Measurements from ENCODE around the gene EXTL2. TPM values are rescaled to one million over a fixed set of nuclear protein-coding genes. Genes with fewer than 3 reads are reported as not detected.
"Not testable (repeated sequence)": the region's sequence is repeated elsewhere in the genome, so short reads cannot be mapped to it uniquely, and the experiment has no call there.

EXTL2 gene
- total RNA-seq, 4 donors from 2014 or later, result 10.6 to 22.1 (median 16.7) TPM

DNA sequence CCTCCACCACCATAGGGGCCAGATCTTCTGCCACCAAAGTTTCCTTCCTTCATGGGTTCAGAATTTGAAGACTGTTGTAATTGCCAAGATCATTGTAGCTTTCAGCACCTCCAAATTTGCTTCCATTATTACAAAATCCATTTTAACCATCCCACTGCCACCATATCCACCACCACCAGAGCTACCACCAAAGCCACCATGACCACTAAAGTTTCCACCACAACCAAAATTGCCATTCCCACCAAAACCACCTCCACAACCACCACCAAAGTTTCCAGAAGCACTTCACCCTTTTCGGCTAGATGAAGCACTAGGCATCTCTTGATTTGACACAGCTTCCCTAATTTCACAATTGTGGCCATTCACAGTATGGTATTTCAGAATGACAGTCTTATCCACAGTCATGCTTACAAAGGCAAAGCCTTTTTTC is 46.5 kb upstream of the EXTL2 start:
- WGBS, 2 donors (ENCODE audit: low coverage in 1 of 2), result 70 to 90% methylated on average over 1 of the region's 1 CpG
- H3K36me3 ChIP-seq, result peaks cover 0 to 34% of the 10 kb centered on the region in 2 donors
- no peak overlapping the region for H3K4me3 ChIP-seq
- no peaks in the 10 kb centered on the region for H3K27me3 ChIP-seq
- H3K27ac ChIP-seq, result no peak overlapping the region
- no peaks in the 10 kb centered on the region for H3K9me3 ChIP-seq
- ATAC-seq, result no peak
- peaks cover 0 to 10% (median 4%) of the 10 kb centered on the region in 3 donors for H3K4me1 ChIP-seq
- TF ChIP-seq POLR2AphosphoS5 (IDR thresholded peaks at IDR 0.05), result no peak
- TF ChIP-seq, protein P1, sequence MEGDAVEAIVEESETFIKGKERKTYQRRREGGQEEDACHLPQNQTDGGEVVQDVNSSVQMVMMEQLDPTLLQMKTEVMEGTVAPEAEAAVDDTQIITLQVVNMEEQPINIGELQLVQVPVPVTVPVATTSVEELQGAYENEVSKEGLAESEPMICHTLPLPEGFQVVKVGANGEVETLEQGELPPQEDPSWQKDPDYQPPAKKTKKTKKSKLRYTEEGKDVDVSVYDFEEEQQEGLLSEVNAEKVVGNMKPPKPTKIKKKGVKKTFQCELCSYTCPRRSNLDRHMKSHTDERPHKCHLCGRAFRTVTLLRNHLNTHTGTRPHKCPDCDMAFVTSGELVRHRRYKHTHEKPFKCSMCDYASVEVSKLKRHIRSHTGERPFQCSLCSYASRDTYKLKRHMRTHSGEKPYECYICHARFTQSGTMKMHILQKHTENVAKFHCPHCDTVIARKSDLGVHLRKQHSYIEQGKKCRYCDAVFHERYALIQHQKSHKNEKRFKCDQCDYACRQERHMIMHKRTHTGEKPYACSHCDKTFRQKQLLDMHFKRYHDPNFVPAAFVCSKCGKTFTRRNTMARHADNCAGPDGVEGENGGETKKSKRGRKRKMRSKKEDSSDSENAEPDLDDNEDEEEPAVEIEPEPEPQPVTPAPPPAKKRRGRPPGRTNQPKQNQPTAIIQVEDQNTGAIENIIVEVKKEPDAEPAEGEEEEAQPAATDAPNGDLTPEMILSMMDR (IDR thresholded peaks at IDR 0.05), result no peak
- TF ChIP-seq EP300 (IDR thresholded peaks at IDR 0.05), result no peak
- no peak for TF ChIP-seq POLR2A (IDR thresholded peaks at IDR 0.05)

DNA sequence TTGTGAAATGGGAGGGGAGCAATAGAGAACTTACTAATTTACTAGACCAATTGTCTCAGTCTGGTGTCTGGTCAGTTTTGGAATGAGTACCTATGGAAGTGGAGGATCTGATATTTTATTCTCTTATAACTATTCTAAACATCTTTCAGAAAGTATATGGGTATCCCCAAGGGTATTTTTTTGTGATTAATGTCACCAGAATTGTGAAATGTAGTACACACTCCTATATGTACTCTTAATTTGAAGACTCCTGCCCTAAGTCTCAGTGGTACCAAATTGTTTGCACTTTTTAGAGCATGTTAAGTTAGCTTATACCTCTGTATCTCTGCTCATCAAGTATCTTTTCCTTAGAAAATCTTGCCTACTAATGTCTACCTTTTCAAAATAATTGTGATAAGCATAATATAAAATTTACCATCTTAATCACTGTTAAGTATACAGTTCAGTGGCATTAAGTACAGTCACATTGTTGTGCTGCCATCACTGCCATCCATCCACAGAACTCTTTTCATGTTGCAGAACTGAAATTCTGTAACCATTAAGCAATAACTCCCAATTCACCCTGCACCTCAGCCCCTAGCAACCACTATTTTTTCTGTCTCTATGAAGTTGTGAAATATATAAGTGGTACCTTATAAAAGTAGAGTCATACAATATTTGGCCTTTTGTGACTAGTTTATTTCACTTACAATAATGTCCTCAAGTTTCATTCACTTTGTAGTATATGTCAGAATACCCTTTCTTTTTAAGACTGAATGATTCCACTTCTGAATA is 41.7 kb upstream of the EXTL2 start:
- Histone ChIP-seq H3K9me3 (no peaks in the 10 kb centered on the region), H3K27ac (no peak overlapping the region), H3K4me3 (no peak overlapping the region), H3K36me3 (peaks cover 0 to 31% of the 10 kb centered on the region in 2 donors), H3K27me3 (no peaks in the 10 kb centered on the region), H3K4me1 (peaks cover 0 to 2% (median 0%) of the 10 kb centered on the region in 3 donors)
- TF ChIP-seq EP300 (IDR thresholded peaks at IDR 0.05) (no peak), POLR2A (IDR thresholded peaks at IDR 0.05) (no peak), POLR2AphosphoS5 (IDR thresholded peaks at IDR 0.05) (no peak)
- TF ChIP-seq, protein P1 (IDR thresholded peaks at IDR 0.05), result no peak
- no peak for ATAC-seq

DNA sequence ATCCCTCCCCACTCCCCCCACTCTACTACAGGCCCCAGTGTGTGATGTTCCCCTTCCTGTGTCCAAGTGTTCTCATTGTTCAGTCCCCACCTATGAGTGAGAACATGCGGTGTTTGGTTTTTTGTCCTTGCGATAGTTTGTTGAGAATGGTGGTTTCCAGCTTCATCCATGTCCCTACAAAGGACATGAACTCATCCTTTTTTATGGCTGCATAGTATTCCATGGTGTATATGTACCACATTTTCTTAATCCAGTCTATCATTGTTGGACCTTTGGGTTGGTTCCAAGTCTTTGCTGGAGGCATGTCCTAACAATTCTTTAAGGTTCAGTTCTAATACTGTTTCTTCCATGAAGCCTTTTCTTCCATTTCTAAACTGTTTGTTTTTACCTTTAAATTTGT is 38.9 kb upstream of the EXTL2 start:
- ATAC-seq, H3K4me1 ChIP-seq, H3K4me3 ChIP-seq, H3K9me3 ChIP-seq, H3K27me3 ChIP-seq, H3K27ac ChIP-seq: not testable (repeated sequence)
- H3K36me3 ChIP-seq, result peaks cover 0 to 18% of the 10 kb centered on the region in 2 donors
- WGBS, 2 donors (ENCODE audit: low coverage in 1 of 2), result 100% methylated on average over 2 of the region's 2 CpGs

DNA sequence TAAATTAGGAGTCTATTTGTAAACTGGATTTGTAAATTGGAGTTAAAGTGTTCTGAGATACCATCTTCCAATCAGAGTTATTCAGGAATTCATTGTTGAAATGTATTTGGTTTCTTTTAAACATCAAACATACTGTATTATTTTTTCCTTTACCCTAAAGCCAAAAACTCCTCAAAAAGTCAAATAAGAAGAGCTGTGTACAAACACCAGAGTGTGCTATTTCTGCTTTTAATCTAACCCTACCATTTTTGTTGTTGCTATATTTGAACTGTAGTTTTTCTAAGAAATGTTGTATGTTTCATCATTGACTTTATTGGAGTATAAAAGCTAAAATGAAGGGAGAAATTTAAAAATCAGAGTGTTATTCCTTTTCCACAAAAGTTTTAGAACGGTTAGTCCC is 37.1 kb upstream of the EXTL2 start:
- 100% methylated on average over 1 of the region's 1 CpG for WGBS, 2 donors (ENCODE audit: low coverage in 1 of 2)
- ATAC-seq, result no peak
- peaks cover 0 to 10% of the 10 kb centered on the region in 2 donors for H3K36me3 ChIP-seq
- no peaks in the 10 kb centered on the region for H3K9me3 ChIP-seq
- no peak for TF ChIP-seq EP300 (IDR thresholded peaks at IDR 0.05)
- TF ChIP-seq POLR2AphosphoS5 (IDR thresholded peaks at IDR 0.05), result no peak
- TF ChIP-seq POLR2A (IDR thresholded peaks at IDR 0.05), result no peak
- TF ChIP-seq, protein P1 (IDR thresholded peaks at IDR 0.05), result no peak
- no peak overlapping the region for H3K4me3 ChIP-seq
- H3K4me1 ChIP-seq, result peaks cover 0 to 9% (median 0%) of the 10 kb centered on the region in 3 donors
- H3K27me3 ChIP-seq, result no peaks in the 10 kb centered on the region
- no peak overlapping the region for H3K27ac ChIP-seq

DNA sequence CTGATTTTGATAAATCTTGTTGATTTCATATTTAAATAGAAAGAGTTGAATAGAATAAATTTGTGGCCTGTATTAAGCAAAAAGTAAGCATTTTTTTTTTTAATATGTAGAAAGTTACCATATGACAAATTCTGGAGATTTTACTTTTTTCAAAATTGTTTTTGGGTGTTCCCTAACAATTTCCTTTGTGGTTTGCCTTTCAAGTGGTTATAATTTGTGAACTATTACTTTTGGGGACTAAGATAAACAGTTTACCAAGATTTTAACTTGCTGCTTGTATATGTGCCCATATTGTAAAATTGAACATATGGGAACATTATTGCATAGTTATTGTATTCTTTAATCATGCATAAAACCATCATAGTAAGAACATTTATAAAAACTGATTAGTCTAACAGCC is 35.9 kb upstream of the EXTL2 start:
- Histone ChIP-seq H3K4me3 (no peak overlapping the region), H3K27ac (no peak overlapping the region), H3K9me3 (no peaks in the 10 kb centered on the region), H3K36me3 (peaks cover 0 to 22% of the 10 kb centered on the region in 2 donors), H3K4me1 (peaks cover 0 to 9% (median 0%) of the 10 kb centered on the region in 3 donors), H3K27me3 (no peaks in the 10 kb centered on the region)
- ATAC-seq, result no peak
- TF ChIP-seq POLR2A (IDR thresholded peaks at IDR 0.05), result no peak
- TF ChIP-seq, protein P1 (IDR thresholded peaks at IDR 0.05), result no peak
- no peak for TF ChIP-seq EP300 (IDR thresholded peaks at IDR 0.05)
- TF ChIP-seq POLR2AphosphoS5 (IDR thresholded peaks at IDR 0.05), result no peak
